HG03108 (cell line): Measurements from ENCODE around the gene PPP1R9A.

Source experiments
- ATAC-seq: cut with Tn5 transposase; IDR thresholded peaks from one replicate; pipeline ENCODE4 v1.9.1; 2021; ENCODE audit warnings: moderate library complexity; ENCODE audit not compliant: unreplicated experiment

PPP1R9A gene

DNA sequence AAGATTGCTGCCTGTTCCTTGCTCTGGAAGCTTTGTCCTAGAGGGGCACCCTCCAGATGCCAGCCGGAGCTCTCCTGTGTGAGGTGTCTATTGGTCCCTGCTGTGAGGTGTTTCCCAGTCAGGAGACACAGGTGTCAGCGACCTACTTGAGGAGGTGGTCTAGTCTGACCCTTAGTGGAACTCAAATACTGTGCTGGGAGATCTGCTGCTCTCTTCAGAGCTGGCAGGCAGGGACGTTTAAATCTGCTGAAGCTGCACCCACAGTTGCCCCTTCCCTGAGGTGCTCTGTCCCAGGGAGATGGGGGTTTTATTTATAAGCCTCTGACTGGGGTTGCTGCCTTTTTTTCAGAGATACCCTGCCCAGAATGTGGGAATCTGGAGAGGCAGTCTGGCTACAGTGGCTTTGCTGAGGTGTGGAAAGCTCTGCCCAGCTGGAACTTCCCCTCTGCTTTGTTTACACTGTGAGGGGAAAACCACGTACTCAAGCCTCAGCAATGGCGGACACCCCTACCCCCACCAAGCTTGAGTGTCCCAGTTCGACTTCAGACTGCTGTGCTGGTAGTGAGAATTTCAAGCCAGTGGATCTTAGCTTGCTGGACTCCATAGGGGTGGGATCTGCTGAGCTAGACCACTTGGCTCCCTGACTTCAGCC, 119.2 kb downstream of the PPP1R9A start:
- ATAC-seq: no peak

DNA sequence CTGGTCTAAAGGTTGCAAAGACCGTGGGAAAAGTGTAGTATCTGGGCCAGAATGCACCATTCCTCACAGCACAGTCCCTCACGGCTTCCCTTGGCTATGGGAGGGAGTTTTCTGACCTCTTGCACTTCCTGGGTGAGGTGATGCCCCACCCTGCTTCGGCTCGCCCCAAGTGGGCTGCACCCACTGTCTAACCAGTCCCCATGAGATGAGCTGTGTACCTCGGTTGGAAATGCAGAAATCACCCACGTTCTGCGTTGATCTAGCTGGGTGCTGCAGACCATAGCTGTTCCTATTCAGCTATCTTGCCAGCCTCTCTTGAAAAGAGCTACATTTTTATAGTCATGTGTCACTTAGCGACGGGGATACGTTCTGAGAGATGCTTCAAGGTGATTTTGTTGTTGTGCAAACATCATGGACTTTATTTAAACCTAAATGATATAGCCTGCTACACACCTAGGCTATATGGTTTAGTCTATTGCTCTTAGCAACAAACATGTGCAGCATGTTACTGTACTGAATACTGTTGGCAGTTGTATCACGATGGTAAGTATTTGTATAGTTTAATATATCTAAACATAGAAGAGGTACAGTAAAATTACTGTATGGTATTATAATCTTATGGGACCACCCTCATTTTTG, 120.0 kb downstream of the PPP1R9A start:
- ATAC-seq: no peak

DNA sequence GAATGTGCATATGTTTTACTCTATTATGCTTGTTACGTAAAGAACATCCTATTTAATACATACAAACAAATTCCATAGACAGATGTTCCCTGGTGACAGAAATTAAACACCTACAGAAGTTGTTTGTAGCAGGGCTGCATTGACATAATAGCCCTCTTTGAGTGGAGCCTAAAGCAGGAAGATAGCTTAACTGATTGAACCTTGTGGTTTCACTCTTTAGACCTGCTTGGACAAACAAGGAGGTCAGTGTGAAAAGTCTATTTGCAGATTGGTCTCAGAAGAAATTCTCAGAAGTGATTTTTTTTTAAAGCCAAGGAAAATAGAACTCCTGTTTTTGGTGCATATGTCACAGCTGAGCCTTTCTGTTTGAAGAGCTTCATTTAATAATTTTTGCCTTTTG, 121.3 kb downstream of the PPP1R9A start:
- no peak for ATAC-seq

DNA sequence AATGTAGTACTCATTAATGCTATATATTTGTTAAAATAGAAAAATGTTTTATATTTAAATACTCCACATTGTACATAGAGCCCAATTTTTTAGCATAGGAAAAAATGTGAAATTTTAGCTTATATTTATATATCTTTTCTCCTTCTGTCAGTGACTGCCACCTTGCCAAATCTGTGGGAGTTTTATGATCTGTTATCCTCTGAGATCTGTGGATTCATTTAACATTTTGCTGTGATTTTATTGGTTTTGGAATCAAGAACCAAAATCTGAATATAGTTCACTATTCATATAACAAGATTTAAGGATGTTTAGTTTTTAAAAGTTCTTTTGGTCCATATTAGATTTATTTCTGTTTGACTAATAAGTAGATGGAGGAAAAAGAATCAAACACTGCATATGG, 127.9 kb downstream of the PPP1R9A start:
- ATAC-seq: no peak

DNA sequence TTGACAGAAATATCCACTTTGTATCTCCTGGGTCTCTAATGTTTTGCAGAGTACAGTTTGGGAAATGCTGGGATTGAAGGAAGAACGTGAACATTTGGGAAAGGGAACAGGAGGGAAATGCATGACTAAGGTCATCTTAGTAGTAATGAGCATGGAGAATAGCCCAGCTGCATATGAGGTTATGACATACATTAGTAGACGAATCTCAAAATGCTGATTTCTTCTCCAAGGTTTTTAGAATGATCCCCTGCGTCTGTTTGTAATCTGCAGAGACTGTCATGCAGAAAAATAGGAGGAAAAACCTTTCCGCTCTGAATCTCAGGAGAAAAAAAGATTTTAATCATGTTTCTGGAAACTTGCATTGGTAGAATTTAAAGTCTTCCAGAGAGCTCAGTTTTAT, 133.6 kb downstream of the PPP1R9A start:
- no peak for ATAC-seq

DNA sequence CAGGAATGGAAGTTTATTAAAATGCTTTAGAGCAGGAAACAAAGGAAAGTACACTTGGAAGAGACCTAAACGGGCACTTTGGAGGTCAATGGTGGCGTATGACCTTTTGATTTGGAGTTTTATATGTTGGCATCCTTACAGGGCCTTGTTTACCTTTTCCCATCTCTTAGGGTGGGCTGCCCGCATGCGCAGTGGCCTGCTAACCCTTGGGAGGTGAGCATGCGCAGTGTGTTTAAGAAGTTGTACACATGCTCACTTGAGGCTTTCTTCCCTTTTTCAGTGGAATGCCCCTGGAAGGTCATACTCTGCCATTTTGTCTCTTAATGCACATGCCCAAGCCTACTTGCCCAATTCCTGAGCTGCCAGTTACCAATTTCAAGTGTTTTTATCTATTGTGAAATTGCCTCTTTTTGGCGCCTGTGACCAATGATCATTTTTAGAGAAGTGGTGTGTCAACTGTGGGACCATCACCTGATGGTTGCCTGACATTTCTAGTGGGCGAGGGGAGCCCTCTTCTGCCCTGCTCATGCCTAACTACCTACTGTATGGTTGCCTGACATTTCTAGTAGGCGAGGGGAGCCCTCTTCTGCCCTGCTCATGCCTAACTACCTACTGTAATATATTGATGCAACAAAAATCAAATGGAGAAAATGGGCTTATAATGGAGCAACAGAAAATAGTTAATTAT, 138.0 kb downstream of the PPP1R9A start:
- ATAC-seq: no peak

DNA sequence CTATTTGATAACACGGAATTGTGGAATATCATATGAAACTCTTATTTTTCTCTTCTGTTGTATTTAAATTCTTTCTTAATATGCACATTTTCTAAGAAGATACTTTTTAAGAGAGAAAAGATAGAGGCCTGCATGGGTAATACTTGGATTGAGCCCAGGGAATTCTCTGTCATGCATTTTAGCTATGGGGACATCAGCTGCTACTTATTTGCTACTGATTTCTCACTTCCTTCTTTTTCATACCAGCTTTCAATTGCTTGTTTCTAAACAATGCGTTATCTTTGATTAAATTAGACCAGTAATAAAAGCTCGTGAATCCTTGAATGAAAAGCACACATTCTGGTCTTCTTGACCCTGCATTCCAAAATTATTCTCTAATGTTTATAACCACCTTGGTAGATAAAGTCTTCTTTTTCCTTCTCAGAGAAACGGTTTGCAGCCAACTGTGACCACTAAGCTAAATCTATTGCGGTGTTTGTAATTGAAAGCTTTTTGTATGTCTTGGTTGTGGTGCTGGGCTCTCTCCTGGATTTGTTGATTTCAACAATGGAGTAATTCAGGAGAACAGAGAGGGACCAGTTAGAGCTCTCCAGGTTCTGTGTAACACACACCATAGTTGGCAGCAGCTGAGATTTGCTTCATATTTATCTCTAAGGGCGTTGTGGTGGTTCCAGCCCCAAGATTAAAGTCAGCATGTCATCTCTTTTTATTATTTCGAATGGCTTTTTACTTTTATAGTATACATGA, 139.3 kb downstream of the PPP1R9A start:
- ATAC-seq: no peak

DNA sequence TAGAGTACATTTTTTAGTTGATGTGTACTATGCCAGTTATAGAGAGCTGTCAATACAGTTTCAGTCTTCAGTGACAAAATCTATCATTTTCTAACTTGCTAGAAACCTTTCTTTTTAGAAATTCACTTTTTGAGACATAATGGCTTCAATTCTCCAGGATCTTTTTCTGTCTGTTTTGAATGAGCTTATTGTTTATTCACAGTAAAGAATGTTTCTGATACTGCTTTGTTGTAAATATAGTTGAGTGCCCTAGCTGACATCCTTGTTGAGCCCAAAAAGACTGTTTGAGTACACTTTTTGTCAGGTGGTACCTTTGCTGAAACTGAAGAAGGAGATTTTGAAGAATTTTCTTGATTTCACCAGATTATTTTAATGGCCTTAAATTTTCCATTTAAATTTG, 139.9 kb downstream of the PPP1R9A start:
- ATAC-seq: no peak

DNA sequence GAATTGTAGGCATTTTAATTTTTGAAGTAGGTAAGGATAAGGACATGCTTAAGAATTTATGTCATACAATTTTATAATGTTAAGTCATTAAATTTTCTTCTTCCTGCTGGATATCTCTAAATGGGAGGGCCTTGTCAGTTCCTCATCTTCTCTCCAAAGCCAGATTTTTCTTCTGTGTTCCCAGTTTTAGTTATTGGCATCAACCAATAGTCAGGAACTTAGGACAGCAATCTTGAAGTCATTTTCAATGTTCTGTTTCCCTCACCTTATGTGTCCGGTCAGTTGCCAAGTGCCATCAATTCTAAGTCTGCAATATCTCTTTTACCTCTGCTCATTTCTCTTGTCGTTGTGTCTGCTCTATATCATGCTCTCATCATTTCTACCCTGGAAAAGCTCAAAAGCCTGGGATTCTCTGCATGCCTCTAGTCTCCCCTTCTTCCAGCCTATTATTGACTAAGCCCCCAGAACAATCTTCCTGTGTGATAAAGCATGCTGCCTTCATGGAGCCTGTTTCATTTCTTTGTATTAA, 145.2 kb downstream of the PPP1R9A start:
- ATAC-seq: no peak

DNA sequence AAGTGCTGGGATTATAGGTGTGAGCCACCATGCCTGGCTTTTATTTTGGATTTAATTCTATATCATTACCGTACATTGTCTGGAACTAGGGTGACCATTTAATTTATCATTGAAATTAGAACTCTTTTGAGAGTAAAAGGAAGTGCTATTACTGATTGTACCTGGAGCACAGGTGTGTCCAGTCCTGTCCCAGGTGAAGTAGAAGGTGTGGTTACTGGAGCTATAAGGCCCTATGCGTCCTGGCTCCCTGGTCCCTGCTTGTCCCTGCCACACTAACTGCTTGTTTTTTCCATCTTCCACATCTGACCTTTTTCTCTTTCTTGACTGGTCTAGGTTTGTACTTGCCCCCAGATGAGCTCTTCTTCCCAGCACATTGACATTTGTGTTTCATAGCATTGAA, 147.0 kb downstream of the PPP1R9A start:
- no peak for ATAC-seq

DNA sequence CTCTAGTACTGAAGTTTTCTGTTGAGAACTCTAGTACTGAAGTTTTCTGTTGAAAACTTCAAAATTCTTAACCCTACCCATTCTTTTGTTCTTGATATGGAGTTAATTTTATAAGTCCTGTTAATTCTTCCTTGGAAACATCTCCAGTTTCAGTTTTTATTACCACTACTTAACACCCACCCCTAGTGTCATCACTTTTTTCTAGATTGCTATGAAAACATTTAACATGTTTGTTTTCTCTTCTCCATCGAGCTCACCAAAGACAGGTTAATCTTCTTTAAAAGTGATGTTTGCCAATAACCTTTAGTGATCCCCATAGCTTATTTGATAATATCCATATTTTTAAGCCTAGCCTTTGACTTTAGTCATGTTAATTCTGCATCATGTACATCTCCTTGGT, 147.9 kb downstream of the PPP1R9A start:
- no peak for ATAC-seq

DNA sequence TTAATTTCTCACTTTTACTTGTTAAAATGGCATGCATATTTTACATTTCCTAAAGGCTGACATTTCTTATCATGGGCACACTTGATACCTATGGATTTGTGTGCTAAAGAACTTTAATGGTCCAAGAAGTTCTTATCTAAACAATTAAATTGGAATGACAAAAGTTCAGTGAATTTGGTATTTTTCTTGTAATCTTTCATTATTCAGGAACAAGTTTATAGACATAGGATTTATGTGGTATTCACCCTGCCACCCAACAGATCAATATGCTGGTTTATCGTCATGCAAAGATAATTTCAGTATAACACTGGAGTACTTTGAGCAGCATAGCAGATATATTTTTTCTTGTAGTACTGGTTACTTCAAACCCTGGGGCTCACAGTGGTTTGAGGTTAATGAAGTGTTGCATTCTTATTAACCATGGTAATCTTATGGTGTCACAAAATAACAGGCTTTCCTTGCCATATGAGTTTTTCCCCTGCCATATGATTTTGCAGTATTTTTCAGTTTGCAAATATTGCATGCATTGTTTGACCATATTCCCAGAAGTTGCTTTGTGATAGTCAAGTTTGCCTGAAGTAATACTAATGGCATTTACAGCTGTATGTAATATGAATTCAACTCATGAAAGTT, 148.8 kb downstream of the PPP1R9A start:
- no peak for ATAC-seq

DNA sequence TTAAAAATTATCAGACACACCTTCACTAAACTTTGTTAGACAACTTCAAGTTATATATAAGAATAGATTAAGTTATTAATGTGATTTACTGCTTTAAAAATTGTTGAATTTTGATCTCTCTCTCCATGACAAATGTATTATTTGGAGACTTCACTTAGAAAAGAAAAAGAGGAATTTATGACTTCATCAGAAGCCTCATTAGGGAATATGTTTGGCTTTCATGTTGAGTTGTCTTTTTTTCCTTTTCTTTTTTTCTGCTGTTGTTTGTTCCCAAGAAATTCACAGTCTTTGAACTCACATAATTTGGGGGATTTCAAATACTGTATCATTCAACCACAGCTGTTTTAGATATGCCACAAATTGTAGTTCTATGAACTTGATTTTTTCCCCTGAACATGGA, 149.5 kb downstream of the PPP1R9A start:
- ATAC-seq: no peak

DNA sequence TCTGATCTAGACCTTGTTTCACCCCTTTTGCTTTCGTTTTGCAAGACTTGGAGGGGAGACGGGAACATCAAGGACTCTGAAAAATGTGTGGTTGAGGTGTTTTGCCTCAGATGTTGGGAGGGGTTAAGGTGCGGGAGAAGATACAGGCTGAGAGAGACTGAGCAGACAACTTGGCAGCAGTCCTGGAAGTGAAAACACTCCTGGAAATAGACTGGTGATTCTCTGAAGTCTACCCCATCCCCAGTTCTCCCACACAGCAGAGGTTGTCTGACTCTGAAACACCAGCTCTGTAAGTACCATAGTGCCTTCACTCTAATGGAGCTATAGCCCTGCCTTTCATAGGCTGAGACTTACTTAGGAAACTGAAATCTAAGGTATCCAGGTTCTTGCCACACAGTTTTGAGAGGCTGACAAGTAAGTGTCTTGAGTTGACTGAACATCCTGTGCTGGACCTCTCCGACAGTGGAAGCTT, 152.5 kb downstream of the PPP1R9A start:
- no peak for ATAC-seq

DNA sequence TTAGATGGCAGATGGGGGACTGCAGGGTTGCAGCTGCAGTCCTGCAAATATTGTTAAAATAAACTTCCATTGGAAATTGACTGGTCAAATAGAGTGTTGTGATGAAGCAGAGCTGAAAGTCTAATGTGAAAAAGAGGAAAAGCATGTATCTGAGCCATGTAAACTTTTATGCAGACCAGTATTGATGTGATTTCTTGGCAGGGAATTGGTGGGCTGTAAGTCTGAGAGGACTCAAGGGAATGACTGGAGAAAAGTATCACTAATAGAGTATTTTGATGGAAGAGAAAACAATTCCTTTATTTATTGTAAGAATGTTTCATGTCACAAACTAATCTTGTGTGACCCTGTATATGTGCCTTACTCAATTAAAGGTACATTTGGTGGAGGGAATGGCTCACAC, 155.5 kb downstream of the PPP1R9A start:
- ATAC-seq: no peak

DNA sequence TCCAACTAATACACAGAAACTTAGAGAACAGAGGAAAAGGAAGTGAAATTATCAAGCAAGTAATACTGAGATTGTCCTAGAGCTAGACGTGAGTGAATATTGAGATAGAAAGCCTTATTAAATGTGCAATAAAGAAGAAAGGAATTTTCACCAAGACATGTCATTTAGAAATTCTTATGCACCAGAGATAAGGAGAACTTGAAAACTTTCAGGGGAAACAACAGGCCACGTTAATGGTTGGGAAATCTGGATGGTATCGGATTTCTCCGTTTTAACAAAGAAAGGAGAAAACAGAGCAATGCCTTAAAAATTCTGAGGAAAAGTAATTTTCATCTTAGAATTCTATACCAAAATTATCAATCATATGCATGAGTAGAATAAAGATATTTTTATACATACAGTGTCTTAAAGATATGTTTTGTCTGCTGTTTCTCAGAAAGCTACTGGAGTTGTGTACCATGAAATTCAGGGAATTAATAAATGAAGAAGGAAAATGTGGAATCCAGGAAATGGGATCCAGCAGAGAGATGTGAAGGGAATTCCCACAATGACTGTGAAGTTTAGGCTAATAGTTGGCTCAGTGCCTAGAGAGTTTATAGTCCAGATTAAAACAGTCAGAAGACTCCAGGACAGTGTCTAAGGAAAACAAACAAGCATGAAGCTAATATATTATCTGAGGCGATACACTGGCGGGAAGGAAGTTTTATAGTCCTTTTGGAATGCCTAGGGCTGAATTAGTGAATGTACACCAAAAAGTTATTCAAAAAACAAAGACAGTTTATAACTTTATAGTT, 159.5 kb downstream of the PPP1R9A start:
- ATAC-seq: no peak

DNA sequence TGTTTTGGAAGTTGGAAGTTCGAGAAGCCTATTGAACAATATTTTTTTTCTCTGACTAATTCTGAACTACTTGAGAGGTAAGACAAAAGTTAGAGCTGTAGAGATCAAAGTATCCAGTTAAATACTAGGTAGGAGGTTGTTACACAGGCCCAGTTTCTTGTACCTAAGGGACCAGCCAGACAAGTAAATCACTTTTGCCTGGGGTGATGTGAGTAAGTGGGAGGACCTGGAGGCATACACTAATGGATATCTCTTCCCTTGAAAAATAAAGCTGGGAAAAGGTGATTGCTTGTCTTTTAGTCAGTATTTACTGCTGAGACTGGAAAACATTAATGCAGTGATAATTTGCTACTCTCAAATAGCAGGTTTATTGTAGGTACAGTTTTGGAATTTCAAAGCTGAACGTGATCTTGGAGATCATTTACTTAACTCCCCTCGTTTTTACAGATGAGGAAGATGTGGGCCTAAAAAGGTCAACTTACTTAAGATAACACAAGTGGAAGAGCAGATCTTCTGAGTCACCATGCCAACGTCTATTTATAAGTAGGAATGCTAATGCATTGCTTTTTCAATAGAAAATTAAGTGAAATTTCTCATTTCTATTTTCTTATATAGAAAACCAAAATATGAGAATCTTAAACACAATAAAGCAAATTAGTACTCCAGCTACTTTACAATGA, 181.3 kb downstream of the PPP1R9A start:
- no peak for ATAC-seq

DNA sequence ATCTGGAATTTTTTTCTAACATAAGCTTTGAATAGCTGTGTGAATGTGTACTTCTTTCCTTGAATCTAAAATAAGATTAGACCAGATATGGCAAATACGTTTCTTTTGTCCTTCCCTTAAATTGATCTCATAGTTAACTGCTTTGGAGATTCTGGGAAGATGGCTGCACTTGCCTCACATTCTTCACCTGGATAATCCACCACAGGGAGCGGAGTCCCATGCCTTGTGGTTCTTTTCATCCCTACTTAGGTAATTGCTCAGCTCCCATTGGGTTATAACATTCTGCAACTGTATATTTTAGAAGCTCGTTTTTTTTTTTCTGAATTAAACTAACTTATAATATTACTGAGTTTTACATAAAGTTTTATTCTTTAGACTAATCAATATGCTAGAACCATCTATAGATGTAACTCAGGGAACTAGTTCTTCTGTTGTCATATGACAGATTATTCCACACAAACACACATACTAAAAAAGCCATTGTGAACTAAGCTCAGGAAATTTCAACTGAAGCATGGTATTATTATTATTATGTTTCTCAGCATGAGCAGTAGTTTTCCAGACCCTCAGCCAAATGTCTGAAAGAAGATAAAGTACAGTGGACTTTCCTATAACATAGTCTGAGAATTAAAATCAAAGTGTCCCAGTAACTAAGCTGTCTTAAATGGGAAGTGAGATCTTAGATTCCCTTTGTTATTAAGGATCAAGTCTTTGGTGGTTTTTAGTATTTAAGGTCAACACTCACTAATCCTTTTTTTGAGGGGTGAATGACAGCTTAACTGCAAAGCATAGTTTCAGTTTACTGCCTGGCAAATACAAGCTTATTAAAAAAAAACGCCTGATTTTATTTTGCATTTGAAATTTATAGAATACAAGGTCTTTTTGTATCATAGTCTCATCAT, 182.3 kb downstream of the PPP1R9A start:
- no peak for ATAC-seq

DNA sequence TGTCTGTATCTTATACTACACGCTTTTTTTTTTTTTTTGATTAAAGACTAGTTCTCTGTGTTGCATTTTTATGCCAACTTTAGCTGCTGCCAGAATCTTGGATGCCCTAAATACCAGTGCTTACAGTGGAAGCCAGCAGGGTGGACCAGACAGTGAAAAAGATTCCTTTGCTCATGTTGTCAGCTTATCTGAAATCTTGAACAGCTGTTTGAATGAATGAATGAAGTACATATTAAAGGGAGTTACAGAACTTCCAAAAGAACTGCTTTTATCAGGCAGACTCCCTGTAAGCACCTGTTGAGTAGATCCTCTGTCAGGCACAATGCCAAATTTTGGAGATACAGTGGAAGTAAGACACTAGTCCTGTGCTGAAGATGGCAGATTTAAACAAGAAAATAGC, 184.9 kb downstream of the PPP1R9A start:
- no peak for ATAC-seq
